ENCODE data around the gene FILIP1L.

- no peak for TF ChIP-seq CTCF (IDR thresholded peaks at IDR 0.05)
- TF ChIP-seq POLR2A (IDR thresholded peaks at IDR 0.05): no peak
- no peak for TF ChIP-seq POLR2AphosphoS5 (IDR thresholded peaks at IDR 0.05)
Observed at GRCh38 chr3:100073049-100073713, 41.1 kb downstream of the FILIP1L start.
